BJ (cell line): Measurements from ENCODE around the gene SPATA6. TPM values are rescaled to one million over a fixed set of nuclear protein-coding genes. Genes with fewer than 3 reads are reported as not detected.
A peak's percentile ranks its signal among the peaks of the same experiment; 100 is the strongest.
"Not testable (repeated sequence)": the region's sequence is repeated elsewhere in the genome, so short reads cannot be mapped to it uniquely, and the experiment has no call there.

Experiments
- CTCF ChIA-PET: fragments of 350-600 bp; formaldehyde crosslinking; extraction: SDS; loops from one replicate; lab custom pipeline; 2021; ENCODE audit warnings: antibody characterized with exemption, inconsistent platforms; lab: Yijun Ruan, JAX
- POLR2A ChIA-PET: fragments of 300-600 bp; sonication (Branson Sonifier 250); formaldehyde crosslinking; extraction: SDS; loops from one replicate; lab custom pipeline; 2021; ENCODE audit warnings: antibody characterized with exemption; lab: Charles Lee
- DNase-seq: peaks from one replicate; pipeline ENCODE4 v3.0.0-alpha.2; 2011; ENCODE audit warnings: low read depth
- H3K27me3 ChIP-seq: 2 replicates; pipeline ENCODE4 v1.6.0; 2011; ENCODE audit warnings: low read length; ENCODE audit not compliant: control insufficient read depth, insufficient read depth
- H3K36me3 ChIP-seq: 2 replicates; pipeline ENCODE4 v1.5.1; 2011; ENCODE audit warnings: low read length; ENCODE audit not compliant: control insufficient read depth, insufficient read depth
- H3K4me3 ChIP-seq: 2 replicates; pipeline ENCODE4 v1.5.1; 2011; ENCODE audit warnings: low read depth, mild to moderate bottlenecking, control low read depth, low read length
- polyA plus RNA-seq: library from polyadenylated mRNA; depleted of rRNA; stranded (reverse); fragments of >200 nt; gene quantifications from 2 replicates; pipeline ENCODE4 v1.2.3, GENCODE V29; 2011
- TF ChIP-seq, protein P1 (sequence below): IDR thresholded peaks from 2 replicates; pipeline ENCODE4 v1.5.1; 2011; ENCODE audit warnings: low read depth, mild to moderate bottlenecking, control low read depth, inconsistent platforms, low read length, moderate library complexity; ENCODE audit not compliant: insufficient read depth

Gene SPATA6
- polyA plus RNA-seq, 1 experiment = 1.6 TPM

DNA sequence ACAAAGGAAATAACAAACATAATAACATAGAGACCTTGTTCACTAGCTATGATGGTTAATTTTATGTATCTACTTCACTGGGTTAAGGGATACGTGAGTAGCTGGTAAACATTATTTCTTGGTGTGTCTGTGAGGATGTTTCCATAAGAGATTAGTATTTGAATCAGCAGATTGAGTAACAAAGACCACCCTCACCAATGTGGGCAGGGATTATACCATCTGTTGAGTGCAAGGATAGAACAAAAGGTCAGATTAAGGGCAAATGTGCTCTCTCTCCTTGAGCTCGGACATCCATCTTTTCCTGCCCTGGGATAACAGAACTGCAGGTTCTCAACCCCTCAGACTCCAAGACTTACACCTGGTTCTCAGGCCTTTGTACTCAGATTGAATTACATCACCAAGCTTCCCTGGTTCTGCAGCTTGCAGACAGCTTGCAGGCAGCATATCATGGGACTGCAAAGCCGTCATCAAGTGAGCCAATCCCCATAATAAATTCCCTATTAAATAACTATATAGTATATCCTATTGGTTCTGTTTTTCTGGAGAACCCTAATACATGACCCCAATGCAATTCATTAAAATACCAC lies 9.2 kb downstream of the SPATA6 start:
- POLR2A ChIA-PET = no interaction called here
- CTCF ChIA-PET = interaction anchor here (1.4 kb wide), 1 partner anchor 35 kb away, joined by 5 read pairs; no protein-coding TSS in a partner anchor
- no peaks in the 10 kb centered on the region for H3K27me3 ChIP-seq
- H3K4me3 ChIP-seq = no peak overlapping the region
- no peak for DNase-seq
- H3K36me3 ChIP-seq = no peaks in the 10 kb centered on the region
- TF ChIP-seq, protein P1, sequence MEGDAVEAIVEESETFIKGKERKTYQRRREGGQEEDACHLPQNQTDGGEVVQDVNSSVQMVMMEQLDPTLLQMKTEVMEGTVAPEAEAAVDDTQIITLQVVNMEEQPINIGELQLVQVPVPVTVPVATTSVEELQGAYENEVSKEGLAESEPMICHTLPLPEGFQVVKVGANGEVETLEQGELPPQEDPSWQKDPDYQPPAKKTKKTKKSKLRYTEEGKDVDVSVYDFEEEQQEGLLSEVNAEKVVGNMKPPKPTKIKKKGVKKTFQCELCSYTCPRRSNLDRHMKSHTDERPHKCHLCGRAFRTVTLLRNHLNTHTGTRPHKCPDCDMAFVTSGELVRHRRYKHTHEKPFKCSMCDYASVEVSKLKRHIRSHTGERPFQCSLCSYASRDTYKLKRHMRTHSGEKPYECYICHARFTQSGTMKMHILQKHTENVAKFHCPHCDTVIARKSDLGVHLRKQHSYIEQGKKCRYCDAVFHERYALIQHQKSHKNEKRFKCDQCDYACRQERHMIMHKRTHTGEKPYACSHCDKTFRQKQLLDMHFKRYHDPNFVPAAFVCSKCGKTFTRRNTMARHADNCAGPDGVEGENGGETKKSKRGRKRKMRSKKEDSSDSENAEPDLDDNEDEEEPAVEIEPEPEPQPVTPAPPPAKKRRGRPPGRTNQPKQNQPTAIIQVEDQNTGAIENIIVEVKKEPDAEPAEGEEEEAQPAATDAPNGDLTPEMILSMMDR = no peak

DNA sequence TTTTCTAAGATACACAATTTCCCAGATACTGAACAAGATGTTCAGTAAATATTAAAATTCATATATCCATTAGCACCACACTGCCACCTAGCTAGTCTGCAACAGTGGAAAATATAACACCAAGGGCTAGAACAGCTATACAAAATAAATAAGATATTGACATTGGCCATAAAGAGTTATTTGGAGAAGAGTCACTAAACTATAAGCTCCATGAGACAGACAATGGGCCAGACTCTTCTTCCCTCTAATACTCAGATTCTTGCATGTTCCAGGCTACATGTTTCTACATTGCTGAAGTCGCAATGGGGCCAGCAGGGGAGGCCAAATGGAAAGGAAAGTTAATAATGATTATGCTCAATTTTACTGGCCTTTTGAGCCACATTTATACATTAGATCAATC lies 21.5 kb downstream of the SPATA6 start:
- Histone ChIP-seq H3K36me3 (no peaks in the 10 kb centered on the region), H3K27me3 (no peaks in the 10 kb centered on the region), H3K4me3 (no peak overlapping the region)
- ChIA-PET CTCF (interaction anchor here (0.5 kb wide), 1 partner anchor 57 kb away, joined by 3 read pairs; no protein-coding TSS in a partner anchor), POLR2A (no interaction called here)
- TF ChIP-seq, protein P1 = peak; percentile 20; the same call in 1 of the 2 replicates
- DNase-seq = no peak

DNA sequence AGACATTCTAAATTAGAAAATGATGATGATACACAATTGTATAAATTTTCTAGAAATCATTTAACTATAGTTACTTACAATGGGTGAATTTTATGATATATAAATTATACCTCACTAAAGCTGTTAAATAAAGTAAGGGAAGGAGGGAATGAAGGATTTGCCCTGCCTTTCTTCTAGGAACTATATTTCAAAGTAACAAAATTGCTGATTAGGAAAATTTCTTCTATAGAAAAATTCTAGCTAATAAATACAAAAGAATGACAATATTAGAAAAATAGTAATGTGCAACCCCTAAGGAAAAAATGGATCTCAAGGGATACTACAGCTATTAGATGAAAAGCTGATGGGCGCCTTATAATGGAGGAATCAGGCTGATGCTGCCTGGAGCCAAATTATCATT lies 23.1 kb downstream of the SPATA6 start:
- ChIA-PET POLR2A (no interaction called here), CTCF (interaction anchor here (1.4 kb wide), 1 partner anchor 9 kb away, joined by 7 read pairs; no protein-coding TSS in a partner anchor)
- TF ChIP-seq, protein P1 = no peak
- no peaks in the 10 kb centered on the region for H3K27me3 ChIP-seq
- no peak overlapping the region for H3K4me3 ChIP-seq
- H3K36me3 ChIP-seq = no peaks in the 10 kb centered on the region
- DNase-seq = no peak

DNA sequence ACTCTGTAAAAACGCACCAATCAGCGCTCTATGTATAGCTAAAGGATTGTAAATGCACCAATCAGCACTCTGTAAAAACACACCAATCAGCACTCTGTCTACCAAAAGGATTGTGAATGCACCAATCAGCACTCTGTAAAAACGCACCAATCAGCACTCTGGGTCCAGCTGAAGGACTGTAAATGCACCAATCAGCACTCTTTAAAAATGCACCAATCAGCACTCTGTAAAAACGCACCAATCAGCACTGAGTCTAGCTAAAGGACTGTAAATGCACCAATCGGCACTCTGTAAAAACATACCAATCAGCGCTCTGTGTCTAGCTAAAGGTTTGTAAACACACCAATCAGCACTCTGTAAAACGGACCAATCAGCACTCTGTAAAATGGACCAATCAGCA lies 27.8 kb downstream of the SPATA6 start:
- H3K4me3 ChIP-seq, H3K27me3 ChIP-seq, H3K36me3 ChIP-seq, POLR2A ChIA-PET, CTCF ChIA-PET, DNase-seq: not testable (repeated sequence)

DNA sequence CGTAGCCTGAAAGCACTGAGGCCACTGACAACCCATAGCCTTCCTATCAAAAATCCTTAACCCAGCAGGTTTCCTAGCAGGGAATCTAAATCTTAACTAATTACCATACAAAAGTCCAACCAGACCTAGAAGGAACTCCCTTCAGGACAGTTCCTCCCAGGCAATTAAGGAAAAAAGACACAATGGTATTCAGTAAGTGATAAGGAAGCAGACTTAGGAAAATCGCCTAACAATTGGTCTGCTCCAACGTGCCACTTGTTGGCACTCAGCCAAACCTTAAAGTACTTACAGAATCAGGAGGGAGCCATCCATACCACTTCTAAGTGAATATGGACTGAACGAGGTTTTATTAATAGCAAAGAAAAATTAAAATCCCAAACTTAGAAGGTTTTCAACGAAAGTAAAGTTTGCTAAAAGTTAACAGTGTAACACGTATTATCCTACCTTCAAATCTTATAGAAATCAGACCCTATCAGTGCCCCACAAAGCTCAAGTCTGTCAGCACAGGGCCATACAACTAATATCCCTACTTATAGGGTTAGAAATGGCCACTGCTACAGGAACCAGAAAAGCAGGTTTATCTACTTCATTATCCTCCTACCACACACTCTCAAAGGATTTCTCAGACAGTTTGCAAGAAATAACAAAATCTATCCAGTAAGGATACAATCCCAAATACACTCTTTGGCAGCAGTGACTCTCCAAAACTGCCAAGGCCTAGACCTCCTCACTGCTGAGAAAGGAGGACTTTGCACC lies 29.0 kb downstream of the SPATA6 start:
- CTCF ChIA-PET = no interaction called here
- no peak for DNase-seq
- no peaks in the 10 kb centered on the region for H3K36me3 ChIP-seq
- POLR2A ChIA-PET = no interaction called here
- no peaks in the 10 kb centered on the region for H3K27me3 ChIP-seq
- TF ChIP-seq, protein P1 = no peak
- no peak overlapping the region for H3K4me3 ChIP-seq

DNA sequence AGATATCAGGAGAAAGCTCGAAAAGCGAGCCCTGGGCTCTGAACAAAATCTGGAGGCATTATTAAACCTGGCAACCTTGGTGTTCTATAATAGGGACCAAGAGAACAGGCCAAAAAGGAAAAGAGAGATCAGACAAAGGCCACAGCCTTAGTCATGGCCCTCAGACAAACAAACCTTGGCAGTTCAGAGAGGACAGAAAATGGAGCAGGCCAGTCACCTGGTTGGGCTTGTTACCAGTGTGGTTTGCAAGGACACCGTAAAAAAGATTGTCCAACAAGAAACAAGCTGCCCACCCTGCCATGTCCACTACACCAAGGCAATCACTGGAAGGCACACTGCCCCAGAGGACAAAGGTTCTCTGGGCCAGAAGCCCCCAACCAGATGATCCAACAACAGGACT lies 31.2 kb downstream of the SPATA6 start:
- DNase-seq, POLR2A ChIA-PET, H3K27me3 ChIP-seq, H3K4me3 ChIP-seq, H3K36me3 ChIP-seq: not testable (repeated sequence)
- CTCF ChIA-PET = interaction anchor here (1.0 to 1.2 kb wide), 2 partner anchors 8 to 11 kb away, joined by 3 to 7 read pairs; no protein-coding TSS in a partner anchor
